CD8-positive, alpha-beta memory T cell (primary cell): ENCODE measurements around the gene GAR1. TPM values are rescaled to one million over a fixed set of nuclear protein-coding genes. Genes with fewer than 3 reads are reported as not detected.

Experiments
- CTCF ChIA-PET: fragments of 350-600 bp; sonication (Branson Sonifier 250); formaldehyde crosslinking; loops from one replicate; lab custom pipeline; 2021; ENCODE audit warnings: antibody characterized with exemption; lab: Charles Lee
- POLR2A ChIA-PET: fragments of 350-600 bp; sonication (Branson Sonifier 250); formaldehyde crosslinking; loops from one replicate; lab custom pipeline; 2021; ENCODE audit warnings: antibody characterized with exemption; lab: Charles Lee
- DNase-seq, 5 donors: peaks; one replicate each; pipeline versions ENCODE4 v3.0.0 to v3.0.0-alpha.2; 2020 to 2022; ENCODE audit warnings: mixed read lengths in 1 of 5
- H3K27ac ChIP-seq: one replicate; pipeline ENCODE4 v1.7.0; 2013; ENCODE audit warnings: low read depth, mild to moderate bottlenecking, low read length, moderate library complexity
- H3K27me3 ChIP-seq: 2 replicates; pipeline ENCODE4 v1.7.0; 2013; ENCODE audit warnings: low read length, mild to moderate bottlenecking; ENCODE audit not compliant: insufficient read depth, poor library complexity, severe bottlenecking
- H3K36me3 ChIP-seq: 2 replicates; pipeline ENCODE4 v1.7.0; 2013; ENCODE audit warnings: mild to moderate bottlenecking, low read length, moderate library complexity; ENCODE audit not compliant: insufficient read depth
- H3K4me1 ChIP-seq: 2 replicates; pipeline ENCODE4 v1.7.0; 2013; ENCODE audit warnings: mild to moderate bottlenecking, low read length, moderate library complexity; ENCODE audit not compliant: insufficient read depth
- H3K4me3 ChIP-seq: 2 replicates; pipeline ENCODE4 v1.7.0; 2013; ENCODE audit warnings: mild to moderate bottlenecking, low read length
- H3K9me3 ChIP-seq: 2 replicates; pipeline ENCODE4 v1.7.0; 2013; ENCODE audit warnings: mild to moderate bottlenecking, low read length
- H3K27ac Mint-ChIP-seq, 8 donors: one replicate each; pipeline ENCODE4 v1.8.0; 2020 to 2021; ENCODE audit warnings: mixed read lengths in 8 of 8, mild to moderate bottlenecking in 6 of 8, inconsistent platforms in 3 of 8, moderate library complexity in 3 of 8
- H3K27me3 Mint-ChIP-seq, 2 donors: one replicate each; pipeline ENCODE4 v1.8.0; 2020 to 2021; ENCODE audit warnings: mixed read lengths in 2 of 2, mild to moderate bottlenecking in 1 of 2, moderate library complexity in 1 of 2
- H3K36me3 Mint-ChIP-seq, 3 donors: one replicate each; pipeline ENCODE4 v1.8.0; 2020 to 2021; ENCODE audit warnings: mixed read lengths in 3 of 3, inconsistent platforms in 1 of 3, mild to moderate bottlenecking in 1 of 3
- H3K4me1 Mint-ChIP-seq, 3 donors: one replicate each; pipeline ENCODE4 v1.8.0; 2020 to 2021; ENCODE audit warnings: mixed read lengths in 3 of 3, inconsistent platforms in 1 of 3, mild to moderate bottlenecking in 1 of 3
- H3K4me3 Mint-ChIP-seq, 7 donors: one replicate each; pipeline ENCODE4 v1.8.0; 2020 to 2021; ENCODE audit warnings: mixed read lengths in 7 of 7, mild to moderate bottlenecking in 6 of 7, moderate library complexity in 4 of 7, inconsistent platforms in 2 of 7
- H3K9me3 Mint-ChIP-seq, 5 donors: one replicate each; pipeline ENCODE4 v1.8.0; 2020 to 2022; ENCODE audit warnings: mixed read lengths in 5 of 5, mild to moderate bottlenecking in 3 of 5, moderate library complexity in 2 of 5, inconsistent platforms in 1 of 5
- polyA plus RNA-seq: library from polyadenylated mRNA; unstranded; fragments of 300-500 nt; fragmentation: Illumina TruSeq; gene quantifications from one replicate; pipeline ENCODE4 v1.2.3, GENCODE V29; 2021
- total RNA-seq, 2 experiments: library from RNA; stranded (reverse); gene quantifications; one replicate each; pipeline ENCODE4 v1.2.3, GENCODE V29; 2021

Gene GAR1
- total and polyA plus RNA-seq, 3 experiments from 2014 or later: 17.8 to 63.9 (median 62.2) TPM

- no peak for DNase-seq
- Mint-ChIP-seq H3K9me3 (no peaks in the 10 kb centered on the region), H3K27ac (no peak overlapping the region), H3K4me3 (no peak overlapping the region), H3K4me1 (no peaks in the 10 kb centered on the region), H3K27me3 (peaks cover 6 to 7% of the 10 kb centered on the region in 2 donors), H3K36me3 (peaks cover 6 to 12% (median 9%) of the 10 kb centered on the region in 3 donors)
- ChIA-PET POLR2A (no interaction called here), CTCF (no interaction called here)
- no peaks in the 10 kb centered on the region for H3K4me1 ChIP-seq
- no peak overlapping the region for H3K4me3 ChIP-seq
- H3K27me3 ChIP-seq: no peaks in the 10 kb centered on the region
- H3K36me3 ChIP-seq: no peaks in the 10 kb centered on the region
- H3K9me3 ChIP-seq: no peaks in the 10 kb centered on the region
- H3K27ac ChIP-seq: no peak overlapping the region
These were observed 57.5 kb downstream of the GAR1 start for GRCh38 chr4:109872950-109873656.

DNA sequence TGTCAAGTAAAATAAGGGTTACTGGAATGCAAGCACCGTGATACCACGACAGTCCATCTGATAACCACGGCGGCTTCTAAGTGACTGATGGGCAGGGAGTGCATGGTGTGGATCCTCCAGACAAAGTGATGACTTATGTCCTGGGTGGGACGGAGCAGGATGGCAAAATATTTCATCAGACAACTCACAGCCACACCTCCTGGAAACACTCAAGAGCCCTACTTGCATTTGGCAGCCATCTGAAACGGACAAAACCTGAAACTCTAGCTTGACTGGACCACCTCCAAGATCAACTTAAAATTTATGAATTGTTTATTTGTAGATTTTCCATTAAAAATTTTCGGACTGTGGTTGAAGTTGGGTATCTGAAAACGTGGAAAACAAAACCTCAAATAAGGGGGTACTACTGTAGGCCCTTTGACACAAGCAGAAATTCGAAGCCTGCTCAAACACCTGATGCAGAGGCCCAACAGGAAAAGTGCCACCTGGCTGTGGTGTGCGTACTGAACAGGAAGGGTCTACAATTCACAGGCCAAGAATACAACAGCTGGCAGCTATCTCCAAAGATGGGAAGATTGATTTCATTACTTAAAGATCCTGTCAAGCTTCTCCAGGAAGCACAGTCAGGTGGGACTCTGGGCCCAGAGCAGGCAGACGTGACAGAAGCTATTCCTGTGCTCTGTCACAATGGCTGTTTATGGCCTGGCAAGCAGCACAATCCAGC is 58.4 kb downstream of the GAR1 start:
- Mint-ChIP-seq H3K9me3 (no peaks in the 10 kb centered on the region), H3K27me3 (peaks cover 10 to 13% of the 10 kb centered on the region in 2 donors), H3K4me3 (no peak overlapping the region), H3K4me1 (no peaks in the 10 kb centered on the region), H3K27ac (no peak overlapping the region), H3K36me3 (peaks cover 6 to 12% (median 9%) of the 10 kb centered on the region in 3 donors)
- no peaks in the 10 kb centered on the region for H3K9me3 ChIP-seq
- no peak overlapping the region for H3K27ac ChIP-seq
- ChIA-PET CTCF (no interaction called here), POLR2A (no interaction called here)
- DNase-seq: no peak
- H3K4me3 ChIP-seq: no peak overlapping the region
- H3K36me3 ChIP-seq: no peaks in the 10 kb centered on the region
- H3K4me1 ChIP-seq: no peaks in the 10 kb centered on the region
- no peaks in the 10 kb centered on the region for H3K27me3 ChIP-seq

Other genes starting within 250 kb of the GAR1 start
- gene CASP6, start 112.3 kb upstream of the GAR1 start, total RNA-seq: 10 to 100 TPM; 14.9 to 15.4 TPM
- 61.0 TPM for gene CASP6, start 112.3 kb upstream of the GAR1 start, polyA plus RNA-seq
- gene PLA2G12A, start 85.7 kb upstream of the GAR1 start, total RNA-seq: 10 to 100 TPM; 16.8 to 23.0 TPM
- gene PLA2G12A, start 85.7 kb upstream of the GAR1 start, polyA plus RNA-seq: 44.5 TPM
- under 1 TPM in 1 of 2 experiments, not detected in 1; 0.13 TPM for gene CFI, start 13.8 kb upstream of the GAR1 start, total RNA-seq
- gene CFI, start 13.8 kb upstream of the GAR1 start, polyA plus RNA-seq: not detected
- under 1 TPM; 0.16 to 0.44 TPM for gene RRH, start 12.2 kb downstream of the GAR1 start, total RNA-seq
- gene RRH, start 12.2 kb downstream of the GAR1 start, polyA plus RNA-seq: not detected
- gene LRIT3, start 32.3 kb downstream of the GAR1 start, total RNA-seq: under 1 TPM; 0.20 to 0.24 TPM
- not detected for gene LRIT3, start 32.3 kb downstream of the GAR1 start, polyA plus RNA-seq
- gene EGF, start 97.1 kb downstream of the GAR1 start, total RNA-seq: not detected
- not detected for gene EGF, start 97.1 kb downstream of the GAR1 start, polyA plus RNA-seq